Left kidney (tissue), 2 donors: ENCODE data around the gene S100P. TPM values are rescaled to one million over a fixed set of nuclear protein-coding genes. Genes with fewer than 3 reads are reported as not detected.
"Not testable (repeated sequence)": the region's sequence is repeated elsewhere in the genome, so short reads cannot be mapped to it uniquely, and the experiment has no call there.

Source experiments
- DNase-seq: peaks from one replicate; pipeline ENCODE4 v3.0.0-alpha.2; 2013
- polyA plus RNA-seq: library from polyadenylated mRNA; unstranded; fragments of 120-200 nt; gene quantifications from one replicate; pipeline ENCODE4 v1.2.1, GENCODE V29; 2013; ENCODE audit not compliant: insufficient read length

The S100P gene
- polyA plus RNA-seq, 1 donor = 9.0 TPM

GRCh38 chr4:6721121-6721520, 27.4 kb downstream of the S100P start:
- DNase-seq = no peak

DNA sequence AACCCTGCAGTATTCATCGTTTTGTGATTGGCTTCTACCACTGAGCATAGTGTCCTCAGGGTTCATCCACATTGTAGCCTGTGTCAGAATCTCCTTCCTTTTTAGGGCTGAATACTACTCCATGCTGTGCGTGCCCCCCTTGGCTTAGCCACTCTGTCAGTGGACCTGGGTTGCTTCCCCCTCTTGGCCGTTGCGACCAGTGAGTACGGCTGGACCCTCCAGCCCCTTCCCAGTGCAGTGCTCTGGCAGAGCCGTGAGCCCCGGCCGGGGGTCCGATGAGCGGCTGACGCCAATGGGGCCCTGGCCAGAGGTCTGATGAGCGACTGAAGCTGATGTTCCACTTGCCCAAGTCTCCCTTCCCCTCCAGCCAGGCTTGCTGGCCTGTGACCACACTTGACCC, 29.2 kb downstream of the S100P start:
- no peak for DNase-seq

DNA sequence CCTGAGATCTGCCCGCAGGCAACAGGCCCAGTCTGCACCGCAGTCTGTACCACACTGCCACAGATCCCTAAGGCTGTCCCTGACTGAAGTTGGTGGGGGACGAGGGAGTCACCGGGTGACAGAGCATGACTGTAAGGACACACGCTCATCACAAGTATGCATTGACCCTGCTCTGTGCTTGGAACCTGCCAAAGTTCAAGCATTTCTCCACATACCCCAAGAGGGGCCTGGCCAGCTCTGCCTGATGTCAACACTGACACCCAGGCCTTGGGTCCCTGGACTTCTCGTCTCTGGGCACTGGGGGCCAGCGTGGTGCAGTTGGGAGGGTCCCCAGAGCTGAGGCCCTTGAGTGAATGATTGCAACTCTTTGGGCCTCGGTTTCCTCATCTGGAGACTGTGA, 30.2 kb downstream of the S100P start:
- DNase-seq = no peak

DNA sequence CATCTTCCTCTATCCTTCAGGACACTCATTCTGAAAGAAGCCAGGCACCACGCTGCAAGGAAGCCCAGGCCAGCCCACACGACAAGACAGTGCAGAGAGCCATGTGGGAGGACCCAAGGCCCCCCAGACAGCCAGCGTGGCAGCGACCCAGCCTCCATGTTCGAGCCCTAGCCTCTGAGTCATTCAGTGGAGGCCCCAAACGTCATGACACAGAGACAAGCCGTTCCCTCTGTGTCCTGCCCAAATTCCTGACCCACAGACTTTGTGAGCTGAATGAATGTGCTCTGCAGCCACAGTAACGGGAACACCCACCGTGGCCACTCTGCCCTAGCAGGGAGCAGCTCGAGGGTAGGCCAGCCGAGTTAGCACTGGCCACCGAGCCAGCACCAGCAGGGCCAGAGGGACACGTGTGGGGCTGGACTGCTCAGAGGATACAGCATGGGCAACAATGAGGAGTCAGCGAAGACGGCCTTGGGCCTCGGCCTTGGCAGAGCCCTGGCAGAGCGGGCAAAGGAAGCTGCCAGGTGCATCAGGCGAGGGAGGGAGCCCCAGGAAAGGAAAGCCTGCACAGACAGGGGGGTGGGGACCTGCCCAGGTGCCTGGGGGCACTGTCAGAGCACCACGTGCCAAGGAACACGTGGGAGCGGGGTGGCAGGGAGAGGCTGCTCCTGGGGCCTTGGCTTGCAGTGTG, 30.9 kb downstream of the S100P start:
- DNase-seq = no peak

DNA sequence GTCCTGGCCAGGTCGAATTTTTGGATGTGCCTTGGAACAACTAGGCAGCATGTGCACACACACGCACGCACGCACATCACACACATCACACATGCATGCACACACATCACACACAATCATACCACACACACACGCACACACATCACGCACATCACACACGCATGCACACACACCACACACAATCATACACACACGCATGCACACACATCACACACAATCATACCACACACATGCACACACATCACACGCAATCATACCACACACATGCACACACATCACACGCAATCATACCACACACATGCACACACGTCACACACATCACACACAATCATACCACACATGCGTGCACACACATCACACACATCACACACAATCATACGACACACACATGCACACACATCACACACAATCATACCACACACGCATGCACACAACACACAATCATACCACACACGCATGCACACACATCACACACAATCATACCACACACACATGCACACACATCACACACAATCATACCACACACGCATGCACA, 31.8 kb downstream of the S100P start:
- DNase-seq = not testable (repeated sequence)

DNA sequence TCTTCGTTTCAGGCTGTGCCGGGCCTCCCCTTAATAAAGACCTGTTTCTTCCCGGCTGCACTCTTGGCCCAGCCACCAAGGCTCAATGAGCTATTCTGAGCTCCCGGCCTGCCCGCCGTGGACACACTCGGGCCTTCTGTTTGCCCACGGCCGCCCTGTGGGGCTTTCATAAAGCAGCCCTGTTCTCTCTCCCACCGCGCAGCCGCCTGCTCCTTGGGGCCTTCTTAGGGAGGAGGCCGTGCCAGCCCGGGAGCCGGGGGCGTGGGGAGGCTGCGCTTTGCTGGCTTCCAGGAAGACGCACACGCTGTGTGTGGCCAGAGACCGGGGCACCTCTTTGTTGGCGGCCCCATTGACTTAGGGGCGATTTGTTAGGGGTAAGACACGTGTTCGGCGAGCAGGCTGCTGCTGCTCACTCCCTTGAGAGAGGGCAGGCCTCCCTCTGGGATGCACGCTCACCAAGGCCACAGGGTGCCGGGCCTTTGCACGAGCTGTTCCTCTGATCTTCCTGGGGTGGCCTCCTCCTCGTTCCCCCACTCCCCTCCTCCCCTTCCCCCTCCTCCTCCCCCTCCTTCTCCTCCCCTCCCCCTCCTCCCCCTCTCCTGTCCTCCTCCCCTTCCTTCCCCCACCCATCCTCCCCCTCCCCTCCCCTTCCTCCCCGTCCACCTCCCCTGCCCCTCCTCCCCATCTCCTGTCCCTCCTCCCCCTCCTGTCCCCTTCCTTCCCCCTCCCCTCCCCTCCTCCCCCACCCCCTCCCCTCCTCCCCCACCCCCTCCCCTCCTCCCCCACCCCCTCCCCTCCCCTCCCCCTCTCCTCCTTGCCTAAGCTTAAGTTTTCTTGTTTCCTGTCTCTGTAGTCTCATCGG, 33.6 kb downstream of the S100P start:
- no peak for DNase-seq

- DNase-seq = no peak
These were observed 34.2 kb downstream of the S100P start for GRCh38 chr4:6727943-6728250.

- no peak for DNase-seq
These were observed 34.8 kb downstream of the S100P start for GRCh38 chr4:6728320-6729029.

DNA sequence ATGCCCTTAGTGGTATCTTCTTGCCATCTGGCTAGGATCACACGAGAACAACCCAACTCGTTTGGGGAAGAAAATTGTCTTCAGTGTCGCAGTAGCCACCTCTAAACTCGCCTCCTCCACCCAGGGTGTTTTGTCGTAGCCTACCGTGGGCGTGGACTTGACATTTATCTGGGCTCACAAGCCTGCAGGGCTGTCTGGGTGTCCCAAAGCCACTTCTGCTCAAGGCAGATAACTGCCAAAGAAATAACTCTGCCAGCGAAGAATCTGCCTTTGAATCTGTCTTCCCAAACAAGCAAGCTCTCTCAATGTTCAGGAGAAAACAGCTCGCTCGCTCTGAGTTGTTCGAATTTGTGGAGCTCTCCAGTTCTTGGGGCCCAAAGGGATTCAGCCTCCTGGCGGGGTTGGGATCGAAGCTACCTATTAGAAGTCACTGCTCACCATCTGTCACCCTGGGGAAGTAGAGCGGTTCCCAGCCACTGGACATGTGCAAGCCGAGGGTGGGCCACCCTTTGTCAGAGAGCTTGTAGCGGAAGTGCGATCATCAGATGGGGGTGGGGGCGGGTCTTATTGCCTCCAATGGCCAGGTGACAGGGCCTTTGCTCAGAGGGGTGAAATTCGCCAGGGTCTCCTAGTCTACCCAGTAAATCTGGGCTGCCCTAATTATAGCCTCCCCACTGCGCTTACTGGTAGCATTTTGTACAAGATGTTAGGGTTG, 37.1 kb downstream of the S100P start:
- no peak for DNase-seq

GRCh38 chr4:6731318-6731675, 37.6 kb downstream of the S100P start:
- no peak for DNase-seq

DNA sequence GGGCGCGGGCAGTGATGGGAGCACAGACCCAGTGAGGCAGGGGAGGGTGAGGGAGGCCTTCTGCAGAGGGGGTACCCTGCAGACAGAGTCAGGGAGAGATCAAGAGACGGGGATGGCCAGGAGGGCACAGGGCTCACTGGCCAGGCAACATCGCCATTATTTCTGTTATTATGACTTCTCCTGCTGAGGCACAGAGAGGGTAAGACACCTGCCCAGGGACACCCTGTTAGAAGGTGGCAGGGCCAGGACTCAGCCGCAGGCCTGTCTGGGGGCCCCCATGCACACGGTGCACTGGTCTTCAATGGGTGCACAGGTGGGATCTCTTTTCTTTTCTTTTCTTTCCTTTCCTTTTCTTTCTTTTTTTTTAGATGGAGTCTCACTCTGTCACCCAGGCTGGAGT, 38.1 kb downstream of the S100P start:
- no peak for DNase-seq

DNA sequence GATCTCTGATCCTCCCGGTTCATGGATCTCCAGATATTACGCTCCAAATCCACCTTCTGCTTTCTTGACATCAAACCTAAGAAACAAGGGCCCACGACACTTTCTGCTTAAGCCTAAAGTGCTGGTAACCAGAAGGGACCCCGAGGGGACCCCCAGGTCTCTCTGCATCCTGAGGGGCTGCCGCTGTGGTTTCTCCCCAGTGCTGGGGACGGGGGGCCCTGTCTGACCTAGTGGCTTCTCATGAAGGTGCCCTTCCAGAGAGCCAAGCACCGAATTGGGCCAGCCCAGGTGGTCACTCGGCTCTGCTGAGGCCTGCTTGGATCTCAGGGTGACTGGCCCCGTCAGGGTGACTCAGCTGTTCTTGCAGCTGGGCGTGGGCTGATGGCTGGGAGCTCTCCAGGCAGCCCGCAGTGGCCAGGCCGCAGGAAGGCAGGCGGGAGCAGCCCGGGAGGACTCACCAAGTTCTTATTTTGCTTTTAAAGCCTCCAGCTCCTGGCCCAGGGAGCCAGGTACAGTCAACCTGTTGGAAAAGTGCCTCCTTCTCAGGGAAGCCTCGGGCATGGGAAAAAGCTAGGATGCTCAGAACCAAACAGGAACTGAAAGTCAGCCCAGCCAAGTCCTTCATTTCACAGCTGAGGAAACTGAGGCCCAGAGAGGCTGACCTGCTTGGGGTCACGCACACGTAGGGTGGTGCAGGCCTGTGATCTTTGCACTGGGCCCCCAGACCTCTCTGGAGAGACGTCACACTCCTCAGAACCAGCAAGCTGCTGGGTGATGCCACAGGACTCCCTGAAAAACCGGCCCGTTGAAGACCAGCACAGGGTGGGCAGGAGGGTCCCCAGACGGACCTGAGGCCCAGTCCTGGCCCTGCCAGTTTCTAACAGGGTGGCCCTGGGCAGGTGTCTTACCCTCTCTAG, 39.0 kb downstream of the S100P start:
- DNase-seq = no peak

- DNase-seq = no peak
These were observed 39.9 kb downstream of the S100P start for GRCh38 chr4:6733358-6734164.

DNA sequence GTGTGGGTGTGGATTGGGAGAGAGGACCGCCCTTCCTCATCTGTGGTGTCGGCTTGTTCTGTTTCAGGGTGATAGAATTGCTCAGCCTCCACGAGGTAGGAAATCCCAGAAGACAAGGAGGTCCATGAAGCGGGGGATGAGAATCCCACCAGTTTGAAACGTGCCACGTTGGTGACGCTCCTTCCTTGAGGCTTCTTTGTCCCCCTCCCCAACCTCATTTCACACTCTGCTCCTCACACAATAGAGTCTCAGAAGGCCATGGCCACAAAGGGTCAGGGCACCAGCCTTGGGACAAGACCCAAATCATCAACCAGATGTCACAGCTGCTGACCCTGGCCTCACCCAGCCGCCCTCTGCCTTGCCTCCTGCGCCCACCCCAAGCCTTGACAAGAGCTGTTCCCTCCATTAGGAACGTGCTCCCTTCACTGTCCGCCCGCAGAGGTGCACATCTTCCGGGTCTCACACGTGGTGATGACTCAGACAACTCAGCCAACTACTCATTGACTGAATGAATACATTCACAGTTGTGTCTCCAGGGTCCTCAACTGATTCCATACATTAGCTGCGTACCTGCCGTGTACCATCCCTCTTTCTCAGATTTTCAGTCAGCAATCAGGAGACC, 40.6 kb downstream of the S100P start:
- DNase-seq = no peak

GRCh38 chr4:6739920-6740319, 46.2 kb downstream of the S100P start:
- no peak for DNase-seq

DNA sequence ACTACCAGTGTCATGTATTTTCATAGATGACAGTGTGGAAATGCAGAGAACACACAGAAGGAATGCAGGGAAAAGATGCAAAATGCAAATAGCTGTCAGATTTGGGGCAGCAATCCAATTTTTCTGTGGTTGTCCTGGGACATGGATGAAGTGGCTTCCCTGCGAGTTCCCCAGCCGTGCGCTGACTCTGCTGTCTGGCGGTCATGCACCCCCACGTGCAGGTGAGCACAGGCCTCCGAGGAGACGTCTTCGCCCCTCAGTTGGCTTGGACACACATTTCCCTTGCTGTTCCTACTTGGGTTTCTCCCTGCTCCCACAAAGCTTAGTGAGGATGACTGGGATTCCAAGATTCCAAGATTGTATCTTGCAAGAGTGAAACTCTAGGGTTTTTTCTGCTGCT, 46.7 kb downstream of the S100P start:
- no peak for DNase-seq

DNA sequence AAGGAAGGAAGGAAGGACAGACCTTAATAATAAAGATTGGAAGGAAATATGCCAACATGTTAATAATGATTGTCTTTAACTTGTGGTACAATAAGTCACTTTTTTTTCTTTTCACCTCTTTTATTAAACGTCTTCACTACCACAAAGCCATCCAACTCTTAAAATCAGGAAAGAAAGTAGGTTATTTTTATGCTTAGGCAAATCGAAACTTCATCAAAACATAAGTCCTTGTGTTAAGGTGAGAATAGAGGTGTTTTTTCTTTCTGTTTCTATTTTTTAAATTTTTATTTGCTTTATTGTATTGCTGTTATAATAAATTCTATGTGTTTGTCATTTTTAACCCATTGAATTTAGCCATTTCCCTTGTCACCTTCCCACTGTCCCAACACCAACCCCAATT, 48.8 kb downstream of the S100P start:
- DNase-seq = no peak

- DNase-seq = no peak
These were observed 49.3 kb downstream of the S100P start for GRCh38 chr4:6742989-6743388.
